NOMO-1 treated with dmso at 0.1 percent for 144 hours (cell line): ENCODE measurements around the gene WASL.

ENCODE experiments used
- DNase-seq: peaks from one replicate; lab custom pipeline; 2025; ENCODE audit not compliant: unreplicated experiment; lab: John Stamatoyannopoulos, UW

Gene WASL

DNA sequence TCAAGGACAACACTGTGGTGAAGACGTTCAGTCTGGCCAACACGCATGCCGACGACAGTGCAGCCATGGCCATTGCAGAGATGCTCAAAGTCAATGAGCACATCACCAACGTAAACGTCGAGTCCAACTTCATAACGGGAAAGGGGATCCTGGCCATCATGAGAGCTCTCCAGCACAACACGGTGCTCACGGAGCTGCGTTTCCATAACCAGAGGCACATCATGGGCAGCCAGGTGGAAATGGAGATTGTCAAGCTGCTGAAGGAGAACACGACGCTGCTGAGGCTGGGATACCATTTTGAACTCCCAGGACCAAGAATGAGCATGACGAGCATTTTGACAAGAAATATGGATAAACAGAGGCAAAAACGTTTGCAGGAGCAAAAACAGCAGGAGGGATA, 86.5 kb downstream of the WASL start:
- no peak for DNase-seq

DNA sequence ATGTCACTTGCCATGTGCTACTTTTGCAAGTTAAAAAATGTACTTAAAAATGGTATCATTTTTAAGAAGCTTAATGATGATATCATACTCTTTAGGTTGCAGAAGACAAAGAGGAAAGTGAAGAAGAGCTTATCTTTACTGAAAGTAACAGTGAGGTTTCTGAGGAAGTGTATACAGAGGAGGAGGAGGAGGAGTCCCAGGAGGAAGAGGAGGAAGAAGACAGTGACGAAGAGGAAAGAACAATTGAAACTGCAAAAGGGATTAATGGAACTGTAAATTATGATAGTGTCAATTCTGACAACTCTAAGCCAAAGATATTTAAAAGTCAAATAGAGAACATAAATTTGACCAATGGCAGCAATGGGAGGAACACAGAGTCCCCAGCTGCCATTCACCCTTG, 87.0 kb downstream of the WASL start:
- no peak for DNase-seq

DNA sequence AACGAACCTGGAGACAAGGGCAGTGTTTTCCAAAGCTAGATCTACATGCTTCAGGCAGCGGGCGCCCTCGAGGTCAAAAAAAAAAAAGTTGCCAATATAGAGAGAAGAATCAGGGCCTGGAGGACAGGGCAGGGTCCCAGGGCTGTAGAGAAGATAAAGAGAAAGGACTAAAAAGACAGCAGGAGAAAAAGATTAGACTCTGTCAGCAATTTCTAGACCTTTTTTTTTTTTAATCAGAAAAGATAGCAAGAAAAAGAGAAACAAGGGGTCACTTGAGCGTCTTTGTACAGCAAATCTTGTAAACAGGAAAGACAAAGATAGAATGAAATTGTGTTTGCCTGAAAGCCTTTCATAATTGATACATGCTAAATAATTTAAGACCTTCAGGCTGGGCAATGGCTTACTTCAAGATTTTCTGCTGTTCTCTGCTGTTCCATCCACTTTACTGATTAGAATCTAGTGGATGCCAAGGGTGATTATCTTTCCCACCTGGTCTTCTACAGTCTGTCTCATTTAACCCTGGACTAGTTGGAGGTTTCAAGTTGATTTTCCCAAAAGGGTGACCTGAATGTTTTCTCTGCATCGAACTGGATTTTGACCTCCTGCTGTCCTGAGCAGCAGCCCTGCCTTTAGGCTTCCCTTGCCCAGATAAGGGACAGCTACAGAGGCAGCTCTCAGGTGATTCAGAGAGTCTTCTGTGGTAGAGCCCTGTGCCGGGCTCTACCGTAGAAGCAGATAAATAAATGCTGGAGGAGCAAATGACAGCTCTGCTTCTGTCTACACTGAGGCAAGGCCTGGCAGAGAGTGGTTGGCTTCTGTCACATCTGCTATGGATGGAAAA, 88.1 kb downstream of the WASL start:
- DNase-seq: no peak

DNA sequence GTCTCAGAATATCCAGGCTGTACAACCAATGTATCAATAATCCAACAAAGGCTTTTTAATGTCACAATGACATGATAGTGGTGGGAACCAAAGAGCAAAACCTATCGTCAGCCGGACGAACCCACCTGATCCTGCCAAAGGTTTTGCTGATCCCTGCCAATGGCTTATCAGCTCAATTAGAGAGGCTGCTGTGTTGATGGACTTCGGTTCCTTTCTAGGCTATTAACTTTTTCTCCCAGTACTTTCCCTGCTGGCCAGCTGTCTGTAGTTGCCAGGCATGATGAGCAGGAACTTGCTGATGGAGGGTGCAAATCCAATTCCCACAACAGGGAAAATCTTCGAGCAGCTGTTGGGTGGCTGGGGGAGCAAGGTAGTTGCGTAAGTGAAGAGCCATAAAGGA, 90.8 kb downstream of the WASL start:
- no peak for DNase-seq

DNA sequence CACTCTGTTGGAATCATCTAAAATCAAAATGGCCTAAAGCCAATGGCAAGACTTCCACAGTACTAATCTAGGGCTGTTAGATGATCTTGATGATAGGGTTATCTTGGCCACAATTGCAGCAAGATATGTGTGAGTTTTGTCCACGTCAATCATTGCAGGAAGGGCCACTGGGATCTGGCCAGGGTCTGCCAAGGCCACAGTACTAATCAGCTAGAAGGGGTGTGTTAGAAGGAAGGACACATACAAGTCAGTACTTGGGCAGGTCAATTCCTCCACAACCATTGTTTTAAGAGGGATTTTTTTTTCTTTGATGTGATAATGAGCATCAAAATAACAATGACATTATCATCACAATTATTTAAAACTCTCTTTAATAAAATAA, 91.5 kb downstream of the WASL start:
- no peak for DNase-seq

DNA sequence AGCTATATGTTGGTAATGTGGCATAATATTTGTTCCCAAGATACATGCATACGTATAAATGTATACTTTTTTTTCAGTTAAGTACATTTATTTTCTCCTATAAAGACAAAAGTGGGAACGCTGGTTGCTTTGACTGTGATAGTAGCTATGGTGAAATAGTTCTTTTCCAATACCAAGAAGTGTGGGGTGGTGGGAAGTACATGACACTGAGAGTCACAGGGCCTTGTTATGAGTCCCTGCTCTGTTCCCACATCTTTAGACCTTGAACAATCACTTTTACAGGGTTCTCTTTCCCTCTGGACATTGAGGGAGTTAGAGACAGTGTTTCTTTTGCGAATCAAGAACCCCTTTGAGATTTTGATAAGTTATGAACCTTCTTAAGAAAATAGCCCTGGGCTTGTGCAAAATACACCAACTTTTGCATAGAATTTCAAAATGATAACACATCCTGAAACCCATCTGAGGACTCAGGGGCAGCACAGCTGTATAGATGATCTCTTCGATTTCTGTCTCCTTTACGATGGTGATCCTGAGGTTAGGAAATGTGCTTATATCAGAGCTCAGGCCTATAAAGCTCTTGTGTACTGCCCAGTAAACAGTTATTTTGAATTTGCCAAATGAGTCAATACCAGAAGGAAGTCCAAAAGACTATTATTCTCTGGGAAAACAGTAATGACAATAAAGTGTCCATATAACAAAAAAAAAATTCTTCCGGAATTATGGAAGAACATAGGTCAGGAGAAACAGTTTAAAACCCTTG, 92.1 kb downstream of the WASL start:
- no peak for DNase-seq

DNA sequence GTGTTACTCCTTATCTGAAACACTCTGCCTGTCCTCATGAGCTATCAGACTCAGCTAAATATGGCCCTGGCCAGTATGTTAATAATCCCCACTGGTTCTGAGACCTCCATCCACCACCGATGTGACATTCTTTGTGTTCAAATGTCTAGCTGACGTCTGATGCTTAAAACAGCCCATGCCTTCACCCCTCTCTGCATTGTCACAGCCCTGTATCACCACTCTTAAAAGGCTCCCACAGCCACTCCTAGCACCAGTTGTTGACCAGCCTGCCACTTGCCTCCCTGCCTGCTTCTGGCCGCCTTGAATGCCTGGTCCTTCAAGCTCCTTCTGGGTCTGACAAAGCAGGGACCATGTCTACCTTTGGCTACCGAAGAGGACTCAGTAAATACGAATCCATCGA, 93.2 kb downstream of the WASL start, which contains the start of gene LMOD2:
LMOD2 (plus strand) TSS at position 253 of the 400 bp plus-strand sequence; CDS start at position 351, 98 bp downstream.
- DNase-seq: no peak

DNA sequence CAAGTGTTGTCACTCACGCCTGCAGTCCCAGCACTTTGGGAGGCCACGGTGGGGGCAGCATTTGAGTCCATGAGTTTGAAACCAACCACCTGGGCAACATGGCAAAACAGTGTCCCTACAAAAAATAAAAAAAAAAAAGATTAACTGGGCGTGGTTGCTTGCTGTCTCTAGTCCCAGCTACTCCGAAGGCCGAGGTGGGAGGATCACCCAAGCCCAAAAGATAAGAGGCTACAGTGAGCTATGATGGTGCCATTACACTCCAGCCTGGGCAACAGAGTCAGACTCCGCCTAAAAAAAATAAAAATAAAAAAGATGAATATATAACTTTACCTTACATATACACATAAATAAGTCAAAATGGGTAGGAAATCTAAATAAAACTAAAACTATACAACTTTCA, 95.6 kb downstream of the WASL start:
- DNase-seq: no peak

DNA sequence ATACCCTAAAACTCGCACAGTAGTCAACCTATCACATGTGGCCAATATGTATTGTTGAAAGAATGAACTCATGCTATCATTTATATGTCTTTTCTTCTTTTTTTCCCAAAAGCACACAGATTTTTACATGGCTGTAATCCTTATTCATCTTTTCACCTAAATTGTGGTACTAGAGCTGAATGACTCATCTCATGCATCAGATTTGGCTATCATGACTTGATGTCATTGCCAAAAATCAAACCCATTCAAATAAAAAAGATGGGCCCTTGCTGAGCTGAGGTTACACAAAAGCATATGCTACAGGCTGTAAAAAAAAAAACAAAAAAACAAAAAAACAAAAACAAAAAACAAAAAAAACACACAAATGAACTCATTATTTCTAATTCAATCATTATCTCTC, 96.4 kb downstream of the WASL start:
- no peak for DNase-seq

DNA sequence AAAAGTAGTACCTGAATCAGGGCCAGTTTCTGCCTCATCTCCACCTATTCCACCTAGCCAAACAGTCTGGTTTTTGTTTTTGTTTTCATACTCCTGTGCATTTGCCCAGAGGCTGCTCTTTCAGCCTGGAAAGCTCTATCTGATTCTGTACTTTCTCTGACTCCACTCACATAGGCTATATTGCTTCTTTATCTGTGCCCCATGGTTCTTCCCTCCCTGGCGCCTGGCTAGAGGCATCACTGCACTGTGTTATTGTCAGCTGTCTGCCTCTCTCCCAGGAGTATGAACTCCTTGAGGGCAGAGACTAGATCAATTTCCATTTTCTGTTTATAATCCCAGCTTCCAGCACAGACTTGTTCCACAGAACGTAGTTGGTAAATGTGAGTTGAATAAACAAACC, 98.2 kb downstream of the WASL start:
- no peak for DNase-seq

DNA sequence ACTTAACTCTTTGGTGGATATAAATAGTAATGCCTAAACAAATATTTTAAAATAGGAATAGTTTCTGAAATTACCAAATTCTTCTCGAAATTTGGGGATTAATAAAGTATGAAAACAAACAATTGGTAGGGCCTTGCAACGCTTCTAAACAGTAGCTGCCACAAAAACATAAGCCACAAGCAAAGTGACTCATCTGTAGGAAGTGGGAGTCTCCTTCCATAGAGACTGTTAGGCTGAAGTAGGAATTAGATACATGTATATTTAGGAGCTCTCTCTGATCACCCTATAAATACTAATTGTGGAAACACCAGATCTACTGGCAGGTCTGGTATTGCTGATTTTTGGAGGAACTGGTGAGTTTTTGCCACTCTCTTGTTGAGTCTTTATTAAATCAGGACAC, 98.8 kb downstream of the WASL start:
- no peak for DNase-seq

DNA sequence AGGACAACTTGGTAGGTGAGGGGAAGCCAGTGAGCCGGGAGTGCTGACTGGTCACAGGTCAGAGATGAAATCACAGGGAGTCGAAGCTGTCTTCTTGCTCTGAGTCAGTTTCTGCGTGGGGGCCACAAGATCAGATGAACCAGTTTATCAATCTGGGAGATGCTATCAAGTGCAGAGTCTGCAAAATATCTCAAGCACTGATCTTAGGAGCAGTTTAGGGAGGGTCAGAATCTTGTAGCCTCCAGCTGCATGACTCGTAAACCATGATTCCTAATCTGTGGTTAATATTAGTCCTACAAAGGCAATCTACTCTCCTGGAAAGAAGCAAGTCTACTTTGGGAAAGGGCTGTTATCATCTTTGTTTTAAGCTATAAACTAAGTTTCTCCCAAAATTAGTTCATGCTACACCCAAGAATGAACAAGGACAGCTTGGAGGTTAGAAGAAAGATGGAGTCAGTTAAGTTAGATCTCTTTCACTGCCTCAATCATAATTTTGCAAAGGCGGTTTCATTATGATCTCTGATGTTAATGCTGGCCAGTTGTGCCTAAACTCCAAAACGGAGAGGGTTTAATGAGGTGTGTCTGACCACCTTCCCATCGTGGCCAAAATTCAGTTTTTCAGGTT, 101.6 kb downstream of the WASL start:
- DNase-seq: no peak

DNA sequence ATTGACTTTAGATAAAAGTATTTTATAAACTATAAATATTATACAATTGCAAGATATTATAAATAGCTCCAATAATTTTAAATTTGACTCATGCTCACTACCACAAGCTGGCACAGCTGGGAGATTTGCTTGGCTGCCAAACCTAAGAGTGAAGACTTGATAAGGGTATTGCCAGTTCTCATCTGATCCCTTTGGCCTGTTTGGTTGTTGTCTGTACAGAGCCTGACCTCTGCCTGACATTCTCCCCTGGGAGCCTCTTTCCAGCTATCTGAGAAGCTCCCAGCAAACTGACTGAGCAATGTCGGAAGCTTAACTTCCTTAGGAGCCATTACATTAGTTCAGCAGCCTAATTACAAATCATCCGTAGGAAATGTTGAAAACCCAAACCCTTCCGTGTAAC, 103.3 kb downstream of the WASL start:
- no peak for DNase-seq

DNA sequence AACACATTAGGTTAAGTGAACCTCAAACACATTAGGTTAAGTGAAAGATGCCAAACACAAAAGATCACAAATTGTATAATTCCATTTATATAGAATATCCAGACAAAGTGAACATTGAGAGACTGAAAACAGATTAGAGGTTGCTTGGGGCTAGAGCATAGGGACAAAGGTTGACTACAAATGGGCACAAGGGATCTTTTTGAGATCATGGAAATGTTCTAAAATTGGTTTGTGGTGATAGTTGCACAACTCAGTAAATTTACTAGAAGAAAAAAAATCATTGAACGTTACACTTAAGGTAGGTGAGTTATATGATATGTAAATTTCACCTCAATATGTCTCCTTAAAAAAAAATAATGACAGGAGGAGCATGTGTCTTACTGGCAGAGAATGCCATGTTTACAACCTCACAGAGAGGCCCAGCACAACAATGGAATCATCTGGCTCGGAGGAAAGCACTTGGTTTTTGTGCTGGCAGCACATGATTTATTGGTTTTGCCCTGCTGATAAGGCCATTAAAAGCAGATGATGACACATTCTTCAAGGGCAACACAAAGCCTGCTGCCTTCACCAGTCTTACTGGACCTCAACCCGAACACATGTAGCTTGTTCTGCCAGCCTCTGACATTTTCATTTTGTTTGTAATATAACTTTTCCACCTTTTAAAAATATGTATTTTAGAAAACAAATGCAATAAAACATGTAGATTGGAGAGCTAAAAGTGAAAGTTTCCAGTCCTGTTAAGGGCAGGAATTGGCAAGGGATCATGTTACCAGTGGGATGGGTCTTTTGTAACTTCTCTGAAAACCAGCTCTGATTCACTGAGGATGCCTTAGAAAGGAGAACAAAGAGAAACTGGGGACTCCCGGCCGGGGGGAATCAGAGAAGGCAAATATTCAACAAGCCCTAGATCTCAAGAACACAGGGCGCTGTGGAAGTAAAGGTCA, 105.0 kb downstream of the WASL start:
- DNase-seq: no peak

DNA sequence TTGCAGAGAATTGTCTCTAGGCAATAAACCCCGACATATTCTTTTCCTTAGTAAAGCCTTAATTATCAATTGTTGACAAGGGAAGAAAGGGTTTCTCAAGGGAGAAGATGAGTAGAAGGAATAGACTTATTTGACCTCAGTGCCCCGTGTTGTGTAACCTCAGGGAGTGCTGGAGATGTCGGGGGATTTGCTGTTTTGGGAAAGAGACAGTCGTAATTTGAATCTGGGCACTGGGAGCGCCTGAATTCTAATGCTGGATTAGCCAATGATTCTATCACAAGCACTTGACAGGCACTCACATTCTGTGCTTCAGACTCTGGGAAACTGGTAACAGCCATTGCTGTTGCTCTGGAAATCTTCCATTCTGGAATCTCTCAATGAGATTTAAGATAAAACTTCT, 106.9 kb downstream of the WASL start:
- no peak for DNase-seq

DNA sequence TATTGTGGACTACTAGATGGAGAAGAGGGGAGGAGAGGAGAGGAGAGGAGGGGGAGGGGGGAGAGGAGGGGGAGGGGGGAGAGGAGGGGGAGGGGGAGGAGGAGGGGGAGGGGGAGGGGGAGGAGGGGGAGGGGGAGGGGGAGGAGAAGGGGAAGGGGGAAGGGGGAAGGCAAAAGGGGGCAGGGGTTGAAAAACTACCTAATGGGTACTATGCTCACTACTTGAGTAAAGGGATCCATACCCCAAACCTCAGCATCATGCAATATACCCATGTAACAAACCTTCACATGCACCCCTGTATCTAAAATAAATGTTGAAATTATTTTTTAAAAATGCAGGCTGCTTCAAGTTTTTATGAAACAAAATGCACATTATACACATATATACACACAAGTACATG, 108.2 kb downstream of the WASL start:
- DNase-seq: no peak

DNA sequence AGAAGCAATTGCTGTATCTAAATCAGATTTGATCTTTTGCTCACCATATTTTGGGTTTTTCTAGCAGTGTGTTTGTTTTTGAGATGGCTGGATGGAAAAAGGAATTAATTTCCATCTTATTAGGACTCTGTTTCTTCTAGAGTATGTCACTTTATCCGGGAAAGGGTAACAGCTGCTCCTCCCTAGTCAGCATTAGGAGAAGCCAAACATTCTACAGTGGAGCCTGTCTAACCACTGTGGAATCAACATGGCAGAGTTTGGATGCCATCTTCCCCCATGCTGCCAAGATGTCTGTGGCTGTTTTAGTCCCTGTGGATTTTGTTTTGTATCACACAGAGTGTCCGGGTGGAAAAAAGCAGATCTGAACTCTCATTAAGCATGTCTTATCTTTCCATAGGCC, 109.2 kb downstream of the WASL start:
- no peak for DNase-seq

DNA sequence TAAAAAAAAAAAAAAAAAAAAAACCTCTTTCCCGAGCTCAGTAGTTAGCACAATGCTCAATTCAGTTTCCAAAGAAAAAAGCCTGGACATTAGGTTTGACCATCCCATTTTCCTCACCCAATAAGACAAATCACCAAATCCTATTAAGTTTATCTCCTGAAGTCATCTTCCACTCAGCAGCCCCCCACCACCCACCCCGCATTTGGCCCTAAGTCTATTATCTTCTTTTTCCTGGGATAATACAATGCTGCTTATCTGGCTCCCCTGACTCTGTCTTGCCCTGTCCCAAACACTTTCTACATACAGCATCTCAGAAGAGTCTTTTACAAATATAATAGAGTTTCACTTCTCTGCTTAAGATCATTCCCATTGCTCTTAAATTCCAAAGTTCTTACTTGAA, 110.9 kb downstream of the WASL start:
- DNase-seq: no peak

DNA sequence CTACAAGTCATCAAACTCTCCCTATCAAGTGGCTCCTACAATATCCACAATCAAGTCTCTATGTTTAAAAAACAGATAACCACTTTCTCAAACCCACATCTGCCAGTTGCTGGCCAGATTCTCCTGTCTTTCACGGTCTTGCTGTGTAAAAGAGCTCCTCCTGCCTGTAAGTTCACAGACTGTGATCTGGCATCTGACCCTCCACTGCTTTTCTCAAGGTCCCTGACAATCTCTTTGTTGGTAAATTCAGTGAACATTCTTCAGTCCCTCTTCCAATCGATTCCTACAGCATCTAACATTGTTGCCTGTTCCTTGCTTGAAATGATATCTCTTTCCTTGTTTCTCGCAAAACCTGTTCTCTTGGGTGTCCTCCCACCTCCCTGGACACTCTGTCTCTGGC, 111.6 kb downstream of the WASL start:
- DNase-seq: no peak

DNA sequence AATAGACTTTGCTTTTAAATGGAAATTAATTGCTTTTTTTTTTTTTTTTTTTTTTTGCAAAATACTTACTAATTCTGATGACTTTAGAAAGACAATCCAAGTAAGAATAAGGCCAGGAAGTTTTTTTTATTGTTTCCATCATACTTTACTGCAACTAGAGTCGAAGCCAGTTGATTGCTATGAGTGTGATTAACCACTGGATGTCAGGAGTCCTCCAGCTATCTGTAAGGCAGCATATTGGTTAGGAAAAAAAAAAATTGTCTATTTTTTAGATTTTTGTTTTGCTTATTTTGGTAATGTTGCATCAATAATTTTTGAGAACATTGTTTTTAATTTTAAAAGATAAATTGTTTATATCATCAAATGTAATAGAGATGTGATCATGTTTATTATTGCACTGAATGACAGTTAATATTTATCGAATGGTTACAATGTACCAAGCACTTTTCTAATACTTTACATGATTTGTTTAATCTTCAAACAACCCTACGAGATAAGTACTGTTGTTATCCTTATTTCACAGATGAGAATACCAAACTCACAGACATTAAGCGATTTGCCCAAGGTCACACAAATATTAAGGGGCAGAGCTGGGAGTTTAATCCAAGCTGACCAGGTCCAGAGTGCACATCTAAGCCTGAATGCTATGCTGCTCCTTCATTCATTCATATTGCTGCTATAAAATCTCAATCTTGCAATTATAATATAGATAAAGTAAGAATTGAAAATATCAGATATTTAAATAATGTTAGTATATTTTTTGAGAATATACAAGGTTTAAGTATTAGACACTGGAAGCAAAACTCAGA, 113.0 kb downstream of the WASL start:
- no peak for DNase-seq
